WTC11 (cell line): ENCODE measurements around the gene LRP11. TPM values are rescaled to one million over a fixed set of nuclear protein-coding genes. Genes with fewer than 3 reads are reported as not detected.
"Not testable (repeated sequence)": the region's sequence is repeated elsewhere in the genome, so short reads cannot be mapped to it uniquely, and the experiment has no call there.

ENCODE experiments used
- ATAC-seq: fragments of 200-7000 bp; cut with Tn5 transposase; 2 replicates; pipeline ENCODE4 v1.10.0; 2021; ENCODE audit warnings: mild to moderate bottlenecking, moderate library complexity
- CTCF ChIA-PET: fragments of 300-600 bp; sonication (Branson Sonifier 250); formaldehyde crosslinking; loops from one replicate; lab custom pipeline; 2021; ENCODE audit warnings: antibody characterized with exemption; lab: Charles Lee
- POLR2A ChIA-PET: fragments of 350-600 bp; sonication (Branson Sonifier 250); formaldehyde crosslinking; loops from one replicate; lab custom pipeline; 2021; ENCODE audit warnings: antibody characterized with exemption; lab: Charles Lee
- DNase-seq: peaks from one replicate; pipeline ENCODE4 v3.0.0; 2021; ENCODE audit warnings: low spot score
- H3K27ac Mint-ChIP-seq: 2 replicates; pipeline ENCODE4 v1.8.0; 2021; ENCODE audit warnings: mixed read lengths
- H3K27me3 Mint-ChIP-seq: 2 replicates; pipeline ENCODE4 v1.8.0; 2021; ENCODE audit warnings: low read depth, mild to moderate bottlenecking, moderate library complexity, mixed read lengths
- H3K36me3 Mint-ChIP-seq: 2 replicates; pipeline ENCODE4 v1.8.0; 2021; ENCODE audit warnings: mixed read lengths
- H3K4me1 Mint-ChIP-seq: 2 replicates; pipeline ENCODE4 v1.8.0; 2022; ENCODE audit warnings: mixed read lengths
- H3K4me3 Mint-ChIP-seq: 2 replicates; pipeline ENCODE4 v1.8.0; 2021; ENCODE audit warnings: mild to moderate bottlenecking, moderate library complexity, mixed read lengths
- H3K9me3 Mint-ChIP-seq: 2 replicates; pipeline ENCODE4 v1.8.0; 2021; ENCODE audit warnings: mixed read lengths
- ATF6 ChIP-seq: sonication (generic); formaldehyde crosslinking; IDR thresholded peaks from 2 replicates; pipeline ENCODE4 v1.8.1; 2023; ENCODE audit warnings: mild to moderate bottlenecking, missing genetic modification reagents
- FOXK1 ChIP-seq: sonication (generic); formaldehyde crosslinking; IDR thresholded peaks from 2 replicates; pipeline ENCODE4 v1.8.0; 2022; ENCODE audit warnings: mild to moderate bottlenecking, moderate library complexity, missing genetic modification reagents
- JAZF1 ChIP-seq: fragments of 250-450 bp; sonication (Bioruptor Pico); IDR thresholded peaks from 2 replicates; pipeline ENCODE4 v1.9.0; 2021; ENCODE audit warnings: moderate library complexity, mild to moderate bottlenecking, inconsistent platforms
- MAX ChIP-seq: sonication (generic); formaldehyde crosslinking; IDR thresholded peaks from 2 replicates; pipeline ENCODE4 v1.8.0; 2022; ENCODE audit warnings: mild to moderate bottlenecking, missing genetic modification reagents
- MYBL2 ChIP-seq: sonication (generic); formaldehyde crosslinking; IDR thresholded peaks from 2 replicates; pipeline ENCODE4 v1.8.1; 2023; ENCODE audit warnings: mild to moderate bottlenecking, moderate library complexity, missing genetic modification reagents
- NFYB ChIP-seq: sonication (generic); formaldehyde crosslinking; conservative IDR thresholded peaks from 2 replicates; pipeline ENCODE4 v1.8.0; 2022; ENCODE audit warnings: low read depth, missing genetic modification reagents
- NR2C2 ChIP-seq: sonication (generic); formaldehyde crosslinking; IDR thresholded peaks from 2 replicates; pipeline ENCODE4 v1.8.0; 2022; ENCODE audit warnings: mild to moderate bottlenecking, missing genetic modification reagents
- RORB ChIP-seq: fragments of 250-450 bp; sonication (Bioruptor Pico); IDR thresholded peaks from 2 replicates; pipeline ENCODE4 v1.9.0; 2021; ENCODE audit warnings: mild to moderate bottlenecking
- STAT6 ChIP-seq: sonication (generic); formaldehyde crosslinking; conservative IDR thresholded peaks from 2 replicates; pipeline ENCODE4 v1.8.1; 2023; ENCODE audit warnings: mild to moderate bottlenecking, low read depth, missing genetic modification reagents, moderate library complexity
- TP53 ChIP-seq: sonication (generic); formaldehyde crosslinking; IDR thresholded peaks from 2 replicates; pipeline ENCODE4 v1.8.1; 2023; ENCODE audit warnings: mild to moderate bottlenecking, missing genetic modification reagents
- ZBTB43 ChIP-seq: sonication (generic); formaldehyde crosslinking; IDR thresholded peaks from 2 replicates; pipeline ENCODE4 v1.8.1; 2023; ENCODE audit warnings: mild to moderate bottlenecking, missing genetic modification reagents
- ZNF263 ChIP-seq: sonication (generic); formaldehyde crosslinking; IDR thresholded peaks from 2 replicates; pipeline ENCODE4 v1.8.1; 2022; ENCODE audit warnings: low read depth, mild to moderate bottlenecking, moderate library complexity, missing genetic modification reagents
- ZNF317 ChIP-seq: sonication (generic); formaldehyde crosslinking; IDR thresholded peaks from 2 replicates; pipeline ENCODE4 v1.8.1; 2023; ENCODE audit warnings: low read depth, mild to moderate bottlenecking, moderate library complexity, missing genetic modification reagents, borderline replicate concordance
- ZNF425 ChIP-seq: fragments of 250-450 bp; sonication (Bioruptor Pico); conservative IDR thresholded peaks from 2 replicates; pipeline ENCODE4 v1.9.0; 2021; ENCODE audit warnings: mild to moderate bottlenecking
- total RNA-seq: library from RNA; stranded (reverse); gene quantifications from 3 replicates; pipeline ENCODE4 v1.2.3, GENCODE V29; 2021
- TF ChIP-seq, protein P1 (sequence below): sonication (generic); formaldehyde crosslinking; IDR thresholded peaks from 2 replicates; pipeline ENCODE4 v1.8.0; 2023; ENCODE audit warnings: missing genetic modification reagents, mild to moderate bottlenecking, borderline replicate concordance
- TF ChIP-seq, protein P2 (sequence below): sonication (generic); formaldehyde crosslinking; IDR thresholded peaks from 2 replicates; pipeline ENCODE4 v1.8.1; 2023; ENCODE audit warnings: mild to moderate bottlenecking, missing genetic modification reagents, moderate library complexity

The LRP11 gene
- total RNA-seq, 1 experiment from 2014 or later, result 19.8 TPM

- no peaks in the 10 kb centered on the region for H3K36me3 Mint-ChIP-seq
- no peak for DNase-seq
- CTCF ChIA-PET, result no interaction called here
- TF ChIP-seq NR2C2 (CRISPR knock-in tag) (no peak), ZNF263 (CRISPR knock-in tag) (no peak), JAZF1 (CRISPR knock-in tag) (no peak), ZNF425 (CRISPR knock-in tag) (no peak), TP53 (CRISPR knock-in tag) (no peak), ZBTB43 (CRISPR knock-in tag) (no peak), ATF6 (CRISPR knock-in tag) (no peak), MAX (no peak), RORB (CRISPR knock-in tag) (no peak), MYBL2 (CRISPR knock-in tag) (no peak), STAT6 (CRISPR knock-in tag) (no peak), FOXK1 (CRISPR knock-in tag) (no peak), NFYB (no peak), ZNF317 (CRISPR knock-in tag) (no peak)
- TF ChIP-seq, protein P1, sequence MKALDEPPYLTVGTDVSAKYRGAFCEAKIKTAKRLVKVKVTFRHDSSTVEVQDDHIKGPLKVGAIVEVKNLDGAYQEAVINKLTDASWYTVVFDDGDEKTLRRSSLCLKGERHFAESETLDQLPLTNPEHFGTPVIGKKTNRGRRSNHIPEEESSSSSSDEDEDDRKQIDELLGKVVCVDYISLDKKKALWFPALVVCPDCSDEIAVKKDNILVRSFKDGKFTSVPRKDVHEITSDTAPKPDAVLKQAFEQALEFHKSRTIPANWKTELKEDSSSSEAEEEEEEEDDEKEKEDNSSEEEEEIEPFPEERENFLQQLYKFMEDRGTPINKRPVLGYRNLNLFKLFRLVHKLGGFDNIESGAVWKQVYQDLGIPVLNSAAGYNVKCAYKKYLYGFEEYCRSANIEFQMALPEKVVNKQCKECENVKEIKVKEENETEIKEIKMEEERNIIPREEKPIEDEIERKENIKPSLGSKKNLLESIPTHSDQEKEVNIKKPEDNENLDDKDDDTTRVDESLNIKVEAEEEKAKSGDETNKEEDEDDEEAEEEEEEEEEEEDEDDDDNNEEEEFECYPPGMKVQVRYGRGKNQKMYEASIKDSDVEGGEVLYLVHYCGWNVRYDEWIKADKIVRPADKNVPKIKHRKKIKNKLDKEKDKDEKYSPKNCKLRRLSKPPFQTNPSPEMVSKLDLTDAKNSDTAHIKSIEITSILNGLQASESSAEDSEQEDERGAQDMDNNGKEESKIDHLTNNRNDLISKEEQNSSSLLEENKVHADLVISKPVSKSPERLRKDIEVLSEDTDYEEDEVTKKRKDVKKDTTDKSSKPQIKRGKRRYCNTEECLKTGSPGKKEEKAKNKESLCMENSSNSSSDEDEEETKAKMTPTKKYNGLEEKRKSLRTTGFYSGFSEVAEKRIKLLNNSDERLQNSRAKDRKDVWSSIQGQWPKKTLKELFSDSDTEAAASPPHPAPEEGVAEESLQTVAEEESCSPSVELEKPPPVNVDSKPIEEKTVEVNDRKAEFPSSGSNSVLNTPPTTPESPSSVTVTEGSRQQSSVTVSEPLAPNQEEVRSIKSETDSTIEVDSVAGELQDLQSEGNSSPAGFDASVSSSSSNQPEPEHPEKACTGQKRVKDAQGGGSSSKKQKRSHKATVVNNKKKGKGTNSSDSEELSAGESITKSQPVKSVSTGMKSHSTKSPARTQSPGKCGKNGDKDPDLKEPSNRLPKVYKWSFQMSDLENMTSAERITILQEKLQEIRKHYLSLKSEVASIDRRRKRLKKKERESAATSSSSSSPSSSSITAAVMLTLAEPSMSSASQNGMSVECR (CRISPR knock-in tag), result no peak
- TF ChIP-seq, protein P2, sequence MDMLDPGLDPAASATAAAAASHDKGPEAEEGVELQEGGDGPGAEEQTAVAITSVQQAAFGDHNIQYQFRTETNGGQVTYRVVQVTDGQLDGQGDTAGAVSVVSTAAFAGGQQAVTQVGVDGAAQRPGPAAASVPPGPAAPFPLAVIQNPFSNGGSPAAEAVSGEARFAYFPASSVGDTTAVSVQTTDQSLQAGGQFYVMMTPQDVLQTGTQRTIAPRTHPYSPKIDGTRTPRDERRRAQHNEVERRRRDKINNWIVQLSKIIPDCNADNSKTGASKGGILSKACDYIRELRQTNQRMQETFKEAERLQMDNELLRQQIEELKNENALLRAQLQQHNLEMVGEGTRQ (CRISPR knock-in tag), result no peak
- TF ChIP-seq, all 79 proteins: peak for 0
- H3K27ac Mint-ChIP-seq, result no peak overlapping the region
- POLR2A ChIA-PET, result no interaction called here
- no peak overlapping the region for H3K4me3 Mint-ChIP-seq
- ATAC-seq, result peak; percentile 60
- H3K4me1 Mint-ChIP-seq, result peaks cover 14% of the 10 kb centered on the region
- H3K9me3 Mint-ChIP-seq, result no peaks in the 10 kb centered on the region
- peaks cover 14% of the 10 kb centered on the region for H3K27me3 Mint-ChIP-seq
Measured at GRCh38 chr6:149895048-149895590, 31.0 kb upstream of the LRP11 start.

DNA sequence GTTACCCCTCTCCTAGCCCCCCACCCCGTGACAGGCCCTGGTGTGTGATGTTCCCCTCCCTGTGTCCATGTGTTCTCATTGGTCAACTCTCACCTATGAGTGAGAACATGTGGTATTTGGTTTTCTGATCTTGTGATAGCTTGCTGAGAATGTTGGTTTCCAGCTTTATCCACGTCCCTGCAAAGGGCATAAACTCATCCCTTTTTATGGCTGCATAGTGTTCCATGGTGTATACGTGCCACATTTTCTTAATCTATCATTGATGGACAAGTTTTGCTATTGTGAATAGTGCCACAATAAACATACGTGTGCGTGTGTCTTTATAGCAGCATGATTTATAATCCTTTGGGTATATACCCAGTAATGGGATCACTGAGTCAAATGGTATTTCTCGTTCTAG lies 27.7 kb upstream of the LRP11 start:
- ATAC-seq, H3K36me3 Mint-ChIP-seq, POLR2A ChIA-PET, H3K9me3 Mint-ChIP-seq, DNase-seq, CTCF ChIA-PET, H3K4me3 Mint-ChIP-seq, H3K27ac Mint-ChIP-seq: not testable (repeated sequence)
- peaks cover 14% of the 10 kb centered on the region for H3K27me3 Mint-ChIP-seq
- H3K4me1 Mint-ChIP-seq, result peaks cover 14% of the 10 kb centered on the region
